Kidney epithelial cell (primary cell): Measurements from ENCODE around the gene JARID2. TPM values are rescaled to one million over a fixed set of nuclear protein-coding genes. Genes with fewer than 3 reads are reported as not detected.
"Not testable (repeated sequence)": the region's sequence is repeated elsewhere in the genome, so short reads cannot be mapped to it uniquely, and the experiment has no call there.

Experiments used
- DNase-seq: peaks from one replicate; pipeline ENCODE4 v3.0.0-alpha.2; 2010; ENCODE audit warnings: low read depth
- H3K27me3 ChIP-seq: 2 replicates; pipeline ENCODE4 v1.6.0; 2011; ENCODE audit warnings: low read length; ENCODE audit not compliant: control insufficient read depth, insufficient read depth
- H3K36me3 ChIP-seq: 2 replicates; pipeline ENCODE4 v1.5.1; 2011; ENCODE audit warnings: low read length; ENCODE audit not compliant: control insufficient read depth, insufficient read depth
- H3K4me3 ChIP-seq: 2 replicates; pipeline ENCODE4 v1.5.1; 2011; ENCODE audit warnings: low read depth, mild to moderate bottlenecking, control low read depth, low read length
- CTCF ChIP-seq: IDR thresholded peaks from 2 replicates; pipeline ENCODE4 v1.5.1; 2011; ENCODE audit warnings: mild to moderate bottlenecking, moderate library complexity, low read length, control low read depth, inconsistent platforms; ENCODE audit not compliant: insufficient read depth, poor library complexity, severe bottlenecking
- total RNA-seq: library from RNA; depleted of rRNA; stranded (reverse); fragments of >200 nt; gene quantifications from 2 replicates; pipeline ENCODE4 v1.2.3, GENCODE V29; 2015

Gene JARID2
- total RNA-seq, 1 donor from 2014 or later = 15.2 TPM

GRCh38 chr6:15292721-15293302, 46.9 kb downstream of the JARID2 start:
- DNase-seq = no peak
- no peaks in the 10 kb centered on the region for H3K27me3 ChIP-seq
- H3K4me3 ChIP-seq = no peak overlapping the region
- no peak for TF ChIP-seq CTCF
- no peaks in the 10 kb centered on the region for H3K36me3 ChIP-seq

- no peak for DNase-seq
- no peaks in the 10 kb centered on the region for H3K27me3 ChIP-seq
- H3K4me3 ChIP-seq = no peak overlapping the region
- TF ChIP-seq CTCF = no peak
- H3K36me3 ChIP-seq = no peaks in the 10 kb centered on the region
Observed at GRCh38 chr6:15293674-15294073, 47.8 kb downstream of the JARID2 start.

GRCh38 chr6:15294504-15294903, 48.6 kb downstream of the JARID2 start:
- no peak for TF ChIP-seq CTCF
- no peak for DNase-seq
- no peak overlapping the region for H3K4me3 ChIP-seq
- no peaks in the 10 kb centered on the region for H3K27me3 ChIP-seq
- no peaks in the 10 kb centered on the region for H3K36me3 ChIP-seq

GRCh38 chr6:15296249-15296648, 50.4 kb downstream of the JARID2 start:
- no peaks in the 10 kb centered on the region for H3K27me3 ChIP-seq
- DNase-seq = no peak
- no peaks in the 10 kb centered on the region for H3K36me3 ChIP-seq
- H3K4me3 ChIP-seq = no peak overlapping the region
- TF ChIP-seq CTCF = no peak

- no peak for DNase-seq
- H3K36me3 ChIP-seq = no peaks in the 10 kb centered on the region
- no peaks in the 10 kb centered on the region for H3K27me3 ChIP-seq
- no peak overlapping the region for H3K4me3 ChIP-seq
- no peak for TF ChIP-seq CTCF
Observed at GRCh38 chr6:15296735-15297134, 50.9 kb downstream of the JARID2 start.

- not testable (repeated sequence) for H3K4me3 ChIP-seq, H3K27me3 ChIP-seq, DNase-seq, H3K36me3 ChIP-seq
Observed at GRCh38 chr6:15297167-15297566, 51.3 kb downstream of the JARID2 start.
